Measurements from ENCODE around the gene FKBP1A. TPM values are rescaled to one million over a fixed set of nuclear protein-coding genes. Genes with fewer than 3 reads are reported as not detected.
"Not testable (repeated sequence)": the region's sequence is repeated elsewhere in the genome, so short reads cannot be mapped to it uniquely, and the experiment has no call there.

Gene FKBP1A
- total RNA-seq, 1 donor from 2014 or later, result 293 TPM

DNA sequence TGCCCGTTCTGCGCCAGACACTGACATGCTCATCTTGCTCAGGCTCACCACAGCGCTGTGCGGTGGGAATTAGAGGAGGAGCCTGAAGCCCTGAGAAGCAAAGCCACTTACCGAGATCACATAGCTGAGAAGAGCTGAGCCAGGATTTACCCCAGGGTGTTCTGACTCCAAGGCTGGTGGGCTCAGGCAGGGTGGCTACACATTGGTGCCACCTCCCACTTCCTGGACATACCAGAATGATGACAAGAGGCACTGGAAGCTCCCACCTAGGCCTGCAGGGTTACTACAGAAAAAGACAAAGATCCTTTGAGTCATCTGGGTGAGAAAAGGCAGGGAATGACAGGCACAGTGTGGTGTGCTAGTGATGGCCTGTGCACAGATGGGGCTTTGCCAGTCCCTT lies 24.4 kb upstream of the FKBP1A start:
- DNase-seq (ENCODE audit: low read depth, low spot score), result no peak

DNA sequence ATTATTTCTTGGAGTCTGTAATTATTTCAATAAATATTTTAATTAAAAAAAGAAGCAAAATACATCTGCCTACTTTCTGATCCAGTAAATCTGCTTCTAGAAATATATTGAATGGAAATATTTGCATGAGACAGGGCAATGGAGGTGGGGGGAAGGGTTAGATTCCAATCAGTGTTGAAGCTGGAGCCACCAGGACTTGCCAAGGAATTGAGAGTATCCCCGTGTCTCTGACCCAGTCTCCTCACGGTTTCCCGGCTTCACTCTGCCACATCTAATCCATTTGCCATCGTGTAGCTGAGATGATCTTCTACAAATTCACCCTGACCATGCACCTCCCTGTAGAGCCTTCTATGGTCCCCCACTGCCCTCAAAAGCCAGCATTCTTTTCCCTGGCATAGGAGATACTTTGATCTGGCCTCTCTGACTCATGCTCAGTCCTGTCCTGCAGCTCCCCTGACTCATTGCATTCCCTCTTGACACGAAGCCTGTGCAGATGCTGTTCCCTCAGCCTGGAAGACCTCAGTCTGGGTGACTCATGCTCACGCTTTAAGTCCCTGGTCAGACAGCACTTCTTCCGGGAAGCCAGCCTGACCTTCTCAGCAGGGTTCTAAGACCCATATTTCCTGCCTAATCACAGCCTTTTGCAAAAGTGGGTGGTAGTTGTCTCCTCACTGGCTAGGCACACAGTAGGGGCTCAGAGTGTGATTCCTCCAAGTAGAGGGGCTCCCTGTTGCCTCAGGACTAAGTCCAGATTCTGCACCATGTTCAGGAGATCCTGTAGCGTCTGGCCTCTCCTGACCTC lies 23.0 kb upstream of the FKBP1A start:
- DNase-seq (ENCODE audit: low read depth, low spot score), result no peak

DNA sequence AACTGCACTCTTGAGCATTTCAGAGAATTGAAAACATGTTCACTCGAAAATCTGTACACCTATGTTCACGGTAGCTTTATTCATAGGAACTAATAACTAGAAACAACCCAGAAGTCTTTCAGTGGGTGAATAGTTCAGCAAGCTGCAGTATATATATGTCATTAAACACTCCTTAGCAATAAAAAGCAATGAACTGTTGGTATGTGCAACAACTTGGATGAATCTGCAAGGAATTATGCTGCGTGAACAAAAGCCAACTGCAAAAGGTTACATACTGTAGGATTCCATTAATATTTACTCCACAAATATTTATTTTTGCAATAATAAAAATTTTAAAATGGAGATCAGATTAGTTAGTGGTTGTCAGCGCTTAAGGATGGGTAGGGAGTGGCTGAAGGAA lies 22.1 kb upstream of the FKBP1A start:
- no peak for DNase-seq (ENCODE audit: low read depth, low spot score)

DNA sequence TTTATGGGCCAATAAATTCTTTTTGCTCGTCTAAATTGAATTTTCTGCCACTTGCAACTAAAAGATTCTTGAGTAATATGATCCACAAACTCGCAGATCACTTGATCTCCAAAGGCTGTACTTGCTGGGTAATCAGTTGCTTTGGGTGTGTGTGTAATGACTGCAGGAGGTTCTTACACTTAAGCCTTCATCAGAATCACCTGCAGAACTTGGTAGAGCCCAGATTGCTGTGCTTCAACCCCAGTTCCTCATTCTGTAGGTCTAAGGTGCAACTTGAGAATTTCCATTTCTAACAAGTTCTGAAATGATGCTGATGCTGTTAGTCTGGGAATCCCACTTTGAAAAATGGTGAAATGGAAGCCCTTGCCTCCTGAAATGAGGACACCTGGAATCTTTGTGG lies 12.9 kb upstream of the FKBP1A start:
- no peak for DNase-seq (ENCODE audit: low read depth, low spot score)

GRCh38 chr20:1403624-1404023 lies 10.8 kb upstream of the FKBP1A start:
- DNase-seq (ENCODE audit: low read depth, low spot score), result no peak

DNA sequence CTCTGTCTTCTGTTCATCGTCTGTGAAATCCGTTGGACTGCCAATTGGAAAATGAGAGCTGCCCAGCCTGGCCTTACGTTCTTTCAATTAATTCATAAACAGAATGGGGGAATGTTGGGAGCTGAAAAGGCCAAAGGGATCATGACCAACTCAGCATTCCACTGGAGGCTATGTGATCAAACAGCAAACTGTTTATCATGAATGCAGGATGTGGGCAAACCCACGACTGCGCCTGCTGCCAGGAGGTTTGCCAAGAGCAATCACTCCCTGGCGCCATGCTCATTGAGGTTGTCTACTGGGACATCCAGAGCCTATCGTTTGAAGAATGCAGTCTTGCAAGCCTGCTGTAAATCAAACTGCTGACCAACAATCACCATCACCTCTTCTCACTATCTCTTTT lies 9.3 kb upstream of the FKBP1A start:
- DNase-seq (ENCODE audit: low read depth, low spot score), result no peak

- DNase-seq (ENCODE audit: low read depth, low spot score), result no peak
Measured at GRCh38 chr20:1401451-1401907, 8.6 kb upstream of the FKBP1A start.

- DNase-seq (ENCODE audit: low read depth, low spot score), result peak; percentile 74
Measured at GRCh38 chr20:1399678-1400366, 7.0 kb upstream of the FKBP1A start.

GRCh38 chr20:1398185-1398584 lies 5.3 kb upstream of the FKBP1A start:
- not testable (repeated sequence) for DNase-seq (ENCODE audit: low read depth, low spot score)

DNA sequence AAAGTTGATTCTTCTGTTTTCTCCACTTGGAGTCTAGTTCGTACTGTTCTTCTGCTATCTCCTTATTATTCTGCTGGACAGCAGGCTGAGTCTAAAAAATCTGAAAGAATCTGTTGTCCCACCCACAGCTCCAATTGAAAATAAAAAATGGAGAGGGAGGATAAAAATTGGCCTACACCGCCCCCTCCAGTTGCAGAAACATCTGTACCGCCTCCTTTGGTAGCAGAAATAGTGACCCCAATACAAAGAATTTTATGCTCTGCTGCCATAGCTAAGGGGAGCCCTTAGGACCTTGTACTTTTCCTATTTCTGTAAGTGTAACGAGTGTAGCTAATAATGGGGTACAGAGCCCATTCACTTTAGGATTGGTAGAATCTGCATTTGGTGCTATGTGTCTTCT lies 4.9 kb upstream of the FKBP1A start:
- no peak for DNase-seq (ENCODE audit: low read depth, low spot score)

DNA sequence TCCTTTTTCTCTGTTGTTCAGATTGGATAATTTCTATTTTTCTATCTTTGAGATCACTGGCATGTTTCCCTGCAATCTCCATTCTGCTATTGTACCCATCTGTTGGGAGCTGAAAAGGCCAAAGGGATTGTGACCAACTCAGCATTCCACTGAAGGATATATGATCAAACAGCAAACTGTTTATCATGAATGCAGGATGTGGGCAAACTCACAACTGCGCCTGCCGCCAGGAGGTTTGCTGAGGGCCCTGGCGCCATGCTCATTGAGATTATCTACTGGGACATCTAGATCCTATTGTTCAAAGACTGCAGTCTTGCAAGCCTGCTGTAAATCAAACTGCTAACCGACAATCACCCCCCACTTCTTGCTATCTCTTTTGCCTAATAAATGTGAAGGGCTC lies 3.8 kb upstream of the FKBP1A start:
- DNase-seq (ENCODE audit: low read depth, low spot score), result no peak

DNA sequence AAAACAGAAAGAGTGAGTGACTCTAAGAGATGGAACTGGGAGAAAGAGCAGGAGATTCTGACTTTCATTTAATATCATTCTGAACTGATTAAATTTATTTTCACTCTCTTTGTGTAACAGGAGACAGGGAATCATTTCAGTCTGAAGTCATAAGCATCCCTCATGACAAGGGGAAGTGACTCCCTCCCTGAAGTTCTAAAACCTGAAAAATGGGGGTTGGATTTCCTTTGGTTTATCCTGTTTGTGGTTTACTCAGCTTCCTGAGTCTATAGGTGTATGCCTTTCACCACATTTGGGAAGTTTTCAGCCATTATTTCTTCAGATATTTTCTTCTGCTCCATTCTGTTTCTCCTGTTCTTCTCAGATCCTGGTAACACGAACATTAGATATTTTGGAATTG lies 3.4 kb upstream of the FKBP1A start:
- DNase-seq (ENCODE audit: low read depth, low spot score), result no peak

DNA sequence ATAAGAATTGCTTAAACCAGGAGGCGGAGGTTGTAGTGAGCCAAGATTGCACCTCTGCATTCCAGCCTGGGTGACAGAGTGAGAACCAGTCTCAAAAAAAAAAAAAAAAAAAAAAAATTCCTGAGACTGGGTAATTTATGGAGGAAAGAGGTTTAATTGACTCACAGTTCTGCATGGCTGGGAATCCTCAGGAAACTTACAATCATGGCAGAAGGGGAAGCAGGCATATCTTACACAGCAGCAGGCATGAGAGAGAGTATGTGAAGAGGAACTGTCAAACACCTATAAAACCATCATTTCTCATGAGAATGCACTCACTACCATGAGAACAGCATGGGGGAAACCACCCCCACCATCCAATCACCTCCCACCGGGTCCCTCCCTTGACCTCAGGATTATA lies 1.8 kb upstream of the FKBP1A start:
- DNase-seq (ENCODE audit: low read depth, low spot score), result no peak

- no peak for DNase-seq (ENCODE audit: low read depth, low spot score)
Measured at GRCh38 chr20:1393507-1393882, 641 bp upstream of the FKBP1A start.

GRCh38 chr20:1392443-1392692 lies 486 bp downstream of the FKBP1A start:
- no peak for DNase-seq (ENCODE audit: low read depth, low spot score)

DNA sequence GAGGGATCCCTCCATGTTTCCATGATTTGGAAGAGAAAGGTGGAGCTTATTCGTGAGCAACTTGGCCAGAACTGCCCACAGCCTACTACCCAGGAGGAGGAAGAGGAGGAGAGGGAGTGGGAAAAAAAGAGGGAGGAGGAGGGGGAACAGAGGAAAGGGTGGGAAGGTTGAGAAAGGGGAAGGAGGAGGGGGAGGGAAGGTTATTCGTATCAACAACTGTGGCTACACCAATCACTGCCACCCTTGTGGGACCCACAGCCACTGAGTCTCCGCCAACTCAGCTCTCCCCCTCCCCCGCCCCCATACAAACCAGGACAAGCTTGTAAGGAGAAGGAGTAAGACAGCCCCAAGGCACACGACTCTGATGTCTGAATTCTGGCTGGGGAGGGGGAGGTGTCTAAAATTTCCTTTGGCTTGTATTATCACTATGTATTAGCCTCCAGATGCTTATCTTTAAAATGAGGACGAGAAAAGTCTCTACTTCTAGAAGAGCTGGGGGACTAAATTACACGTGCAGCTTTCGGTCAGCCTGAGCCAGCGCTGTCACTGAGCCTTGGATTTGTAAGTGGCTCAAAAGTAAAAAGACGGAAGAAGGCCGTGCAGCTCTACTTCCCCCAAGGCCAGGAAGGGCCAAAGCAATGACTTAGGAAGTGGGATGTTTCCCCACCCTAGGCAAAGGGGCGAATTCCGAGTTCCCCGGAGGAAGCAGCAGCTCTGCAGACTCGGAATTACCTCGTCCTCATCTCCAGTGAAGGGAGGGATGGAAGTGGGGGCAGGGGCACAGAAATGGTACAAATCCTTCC lies 1.0 kb downstream of the FKBP1A start:
- DNase-seq (ENCODE audit: low read depth, low spot score), result peak; percentile 72

- DNase-seq (ENCODE audit: low read depth, low spot score), result no peak
Measured at GRCh38 chr20:1390581-1391403, 2.1 kb downstream of the FKBP1A start.

- DNase-seq (ENCODE audit: low read depth, low spot score), result no peak
Measured at GRCh38 chr20:1389703-1390580, 2.9 kb downstream of the FKBP1A start.

GRCh38 chr20:1388741-1389483 lies 3.9 kb downstream of the FKBP1A start:
- DNase-seq (ENCODE audit: low read depth, low spot score), result no peak

- no peak for DNase-seq (ENCODE audit: low read depth, low spot score)
Measured at GRCh38 chr20:1388253-1388652, 4.6 kb downstream of the FKBP1A start.

Measured in pulmonary artery endothelial cell (primary cell).